Activated CD8-positive, alpha-beta memory T cell treated with anti-CD3 and anti-CD28 coated beads, Interleukin-2, amount 50 U/mL, for 1 hour (primary cell): Measurements from ENCODE around the gene ZNF827.
A peak's percentile ranks its signal among the peaks of the same experiment; 100 is the strongest.

Experiments used
- DNase-seq: peaks from one replicate; pipeline ENCODE4 v3.0.0-alpha.2; 2020; ENCODE audit errors: extremely low read depth

ZNF827 gene

GRCh38 chr4:145760176-145760575, 178.4 kb downstream of the ZNF827 start:
- no peak for DNase-seq

GRCh38 chr4:145757188-145757587, 181.4 kb downstream of the ZNF827 start:
- DNase-seq: no peak

GRCh38 chr4:145756244-145756643, 182.4 kb downstream of the ZNF827 start:
- no peak for DNase-seq

GRCh38 chr4:145755802-145756201, 182.8 kb downstream of the ZNF827 start:
- no peak for DNase-seq

- no peak for DNase-seq
Measured at GRCh38 chr4:145743641-145744040, 195.0 kb downstream of the ZNF827 start.

GRCh38 chr4:145740806-145741205, 197.8 kb downstream of the ZNF827 start:
- DNase-seq: no peak

- no peak for DNase-seq
Measured at GRCh38 chr4:145739845-145740244, 198.8 kb downstream of the ZNF827 start.

- no peak for DNase-seq
Measured at GRCh38 chr4:145736241-145736831, 202.3 kb downstream of the ZNF827 start.

- no peak for DNase-seq
Measured at GRCh38 chr4:145735827-145736226, 202.8 kb downstream of the ZNF827 start.

GRCh38 chr4:145735347-145735675, 203.3 kb downstream of the ZNF827 start:
- DNase-seq: no peak

- no peak for DNase-seq
Measured at GRCh38 chr4:145734576-145735346, 203.9 kb downstream of the ZNF827 start.

- no peak for DNase-seq
Measured at GRCh38 chr4:145734031-145734430, 204.6 kb downstream of the ZNF827 start.

- DNase-seq: peak; percentile 39
Measured at GRCh38 chr4:145732895-145733880, 205.4 kb downstream of the ZNF827 start.

GRCh38 chr4:145732001-145732815, 206.4 kb downstream of the ZNF827 start:
- DNase-seq: no peak

- no peak for DNase-seq
Measured at GRCh38 chr4:145731028-145731427, 207.6 kb downstream of the ZNF827 start.

GRCh38 chr4:145730026-145730425, 208.6 kb downstream of the ZNF827 start:
- DNase-seq: no peak

- no peak for DNase-seq
Measured at GRCh38 chr4:145723336-145723735, 215.3 kb downstream of the ZNF827 start.

GRCh38 chr4:145722561-145722960, 216.1 kb downstream of the ZNF827 start:
- no peak for DNase-seq

- DNase-seq: no peak
Measured at GRCh38 chr4:145720656-145721055, 218.0 kb downstream of the ZNF827 start.

GRCh38 chr4:145719752-145720624, 218.6 kb downstream of the ZNF827 start:
- DNase-seq: no peak
